DND-41 (cell line): ENCODE measurements around the gene QRICH1.

ENCODE experiments used
- ATAC-seq: fragments of 200-7000 bp; cut with Tn5 transposase; 3 replicates; pipeline ENCODE4 v1.9.1; 2021; ENCODE audit warnings: low read depth; ENCODE audit not compliant: insufficient read depth
- DNase-seq: peaks from one replicate; pipeline ENCODE4 v3.0.0-alpha.2; 2020
- H2AFZ ChIP-seq: 2 replicates; pipeline ENCODE4 v1.6.0; 2012; ENCODE audit warnings: low read depth, low read length
- H3K27ac ChIP-seq: 2 replicates; pipeline ENCODE4 v1.5.1; 2012; ENCODE audit warnings: low read length, inconsistent platforms
- H3K27me3 ChIP-seq: fragments of 200-600 bp; sonication (generic); 2 replicates; pipeline ENCODE4 v1.6.0; 2012; ENCODE audit warnings: low read length, mild to moderate bottlenecking, inconsistent platforms; ENCODE audit not compliant: insufficient read depth, poor library complexity
- H3K36me3 ChIP-seq: 2 replicates; pipeline ENCODE4 v1.5.1; 2012; ENCODE audit warnings: low read length, inconsistent platforms; ENCODE audit not compliant: insufficient read depth
- H3K4me1 ChIP-seq: 2 replicates; pipeline ENCODE4 v1.5.1; 2012; ENCODE audit warnings: mild to moderate bottlenecking, low read length; ENCODE audit not compliant: insufficient read depth
- H3K4me2 ChIP-seq: 2 replicates; pipeline ENCODE4 v1.6.0; 2012; ENCODE audit warnings: mild to moderate bottlenecking, moderate library complexity, low read length, inconsistent platforms; ENCODE audit not compliant: insufficient read depth
- H3K4me3 ChIP-seq, 2 experiments: fragments of 200-600 bp in 1 of 2; shearing (Covaris generic) in 1 of 2; 2 replicates each; pipeline ENCODE4 v1.5.1; 2012 to 2016; ENCODE audit warnings: inconsistent platforms in 2 of 2, low read length in 2 of 2, mild to moderate bottlenecking in 2 of 2, low read depth in 1 of 2, moderate library complexity in 1 of 2
- H3K79me2 ChIP-seq: 2 replicates; pipeline ENCODE4 v1.6.0; 2012; ENCODE audit warnings: low read length, inconsistent platforms; ENCODE audit not compliant: insufficient read depth
- H3K9ac ChIP-seq: 2 replicates; pipeline ENCODE4 v1.6.0; 2012; ENCODE audit warnings: low read depth, mild to moderate bottlenecking, inconsistent platforms, low read length, moderate library complexity
- H3K9me3 ChIP-seq: 2 replicates; pipeline ENCODE4 v1.5.1; 2012; ENCODE audit warnings: low read length, moderate library complexity, mild to moderate bottlenecking, inconsistent platforms; ENCODE audit not compliant: insufficient read depth, severe bottlenecking
- H4K20me1 ChIP-seq: 2 replicates; pipeline ENCODE4 v1.6.0; 2012; ENCODE audit warnings: low read length; ENCODE audit not compliant: insufficient read depth
- CTCF ChIP-seq: IDR thresholded peaks from 2 replicates; pipeline ENCODE4 v1.5.1; 2012; ENCODE audit warnings: borderline replicate concordance, low read length, moderate library complexity, mild to moderate bottlenecking; ENCODE audit not compliant: poor library complexity, severe bottlenecking; ENCODE audit errors: extremely low read depth
- EZH2 ChIP-seq: IDR thresholded peaks from 3 replicates; pipeline ENCODE4 v1.6.1; 2012; ENCODE audit warnings: borderline replicate concordance, low read depth, mild to moderate bottlenecking, moderate library complexity, low read length, inconsistent platforms; ENCODE audit not compliant: severe bottlenecking

QRICH1 gene

GRCh38 chr3:49122451-49122850, 28.6 kb upstream of the QRICH1 start:
- Histone ChIP-seq H3K4me1 (peaks cover 23% of the 10 kb centered on the region), H2AFZ (no peak overlapping the region), H3K79me2 (peaks cover 19% of the 10 kb centered on the region), H3K4me3 (no peak overlapping the region), H3K9ac (no peak overlapping the region), H3K27ac (no peak overlapping the region), H4K20me1 (peaks cover 6% of the 10 kb centered on the region; the same call in 1 of the 2 replicates), H3K36me3 (peaks cover 31% of the 10 kb centered on the region), H3K4me2 (no peak overlapping the region), H3K27me3 (no peaks in the 10 kb centered on the region), H3K9me3 (no peaks in the 10 kb centered on the region)
- TF ChIP-seq CTCF (no peak), EZH2 (no peak)
- no peak for DNase-seq
- ATAC-seq = no peak

GRCh38 chr3:49122022-49122421, 28.2 kb upstream of the QRICH1 start:
- peaks cover 19% of the 10 kb centered on the region for H3K79me2 ChIP-seq
- no peak overlapping the region for H3K4me2 ChIP-seq
- H3K4me1 ChIP-seq = peaks cover 23% of the 10 kb centered on the region
- peaks cover 35% of the 10 kb centered on the region for H3K36me3 ChIP-seq
- no peak overlapping the region for H3K9ac ChIP-seq
- TF ChIP-seq CTCF (no peak), EZH2 (no peak)
- no peak overlapping the region for H3K27ac ChIP-seq
- ATAC-seq (no peak), DNase-seq (no peak)
- H3K9me3 ChIP-seq = no peaks in the 10 kb centered on the region
- H3K27me3 ChIP-seq = no peaks in the 10 kb centered on the region
- no peak overlapping the region for H2AFZ ChIP-seq
- H3K4me3 ChIP-seq = no peak overlapping the region
- peaks cover 6% of the 10 kb centered on the region; the same call in 1 of the 2 replicates for H4K20me1 ChIP-seq

- DNase-seq = peak; percentile 22
- peak overlapping the region; percentile 99 for H3K9ac ChIP-seq
- TF ChIP-seq CTCF = no peak
- no peak for TF ChIP-seq EZH2
- H2AFZ ChIP-seq = peak overlapping the region; percentile 76
- peak overlapping the region; percentile 97 for H3K4me2 ChIP-seq
- peaks cover 19% of the 10 kb centered on the region for H3K79me2 ChIP-seq
- no peaks in the 10 kb centered on the region for H3K9me3 ChIP-seq
- peak overlapping the region; percentile 69 for H3K27ac ChIP-seq
- no peaks in the 10 kb centered on the region for H3K27me3 ChIP-seq
- H3K36me3 ChIP-seq = peaks cover 43% of the 10 kb centered on the region
- H3K4me1 ChIP-seq = peaks cover 23% of the 10 kb centered on the region
- peak overlapping the region in 1 of 2 experiments; percentile 100; a peak in 2 of 4 replicates for H3K4me3 ChIP-seq
- no peak for ATAC-seq
- H4K20me1 ChIP-seq = peaks cover 6% of the 10 kb centered on the region; the same call in 1 of the 2 replicates
These were observed 27.4 kb upstream of the QRICH1 start for GRCh38 chr3:49121132-49121736.
